NCI-H2107 (cell line): Measurements from ENCODE around the gene SMARCA1.
"Not testable (repeated sequence)": the region's sequence is repeated elsewhere in the genome, so short reads cannot be mapped to it uniquely, and the experiment has no call there.

Source experiments
- DNase-seq: peaks from one replicate; lab custom pipeline; 2025; lab: John Stamatoyannopoulos, UW

Gene SMARCA1

GRCh38 chrX:129523079-129523911, at the start of gene SMARCA1:
TSS of gene SMARCA1 (minus strand) at chrX:129523490. CDS start at chrX:129523370, 120 bp downstream.
- DNase-seq: no peak

- DNase-seq: no peak
Measured at GRCh38 chrX:129572422-129572821, 49.1 kb upstream of the SMARCA1 start.

- no peak for DNase-seq
Measured at GRCh38 chrX:129568349-129568748, 45.1 kb upstream of the SMARCA1 start.

GRCh38 chrX:129566073-129566472, 42.8 kb upstream of the SMARCA1 start:
- no peak for DNase-seq

- no peak for DNase-seq
Measured at GRCh38 chrX:129565046-129565650, 41.9 kb upstream of the SMARCA1 start.

- DNase-seq: not testable (repeated sequence)
Measured at GRCh38 chrX:129564345-129564744, 41.1 kb upstream of the SMARCA1 start.

- no peak for DNase-seq
Measured at GRCh38 chrX:129561453-129561852, 38.2 kb upstream of the SMARCA1 start.

GRCh38 chrX:129559783-129560182, 36.5 kb upstream of the SMARCA1 start:
- no peak for DNase-seq

- DNase-seq: no peak
Measured at GRCh38 chrX:129557844-129558480, 34.7 kb upstream of the SMARCA1 start.

- no peak for DNase-seq
Measured at GRCh38 chrX:129556806-129557315, 33.6 kb upstream of the SMARCA1 start.

GRCh38 chrX:129554816-129555215, 31.5 kb upstream of the SMARCA1 start:
- DNase-seq: not testable (repeated sequence)

GRCh38 chrX:129553619-129554288, 30.5 kb upstream of the SMARCA1 start:
- DNase-seq: no peak

GRCh38 chrX:129549124-129549523, 25.8 kb upstream of the SMARCA1 start:
- no peak for DNase-seq

GRCh38 chrX:129545408-129545807, 22.1 kb upstream of the SMARCA1 start:
- DNase-seq: no peak

GRCh38 chrX:129544780-129545179, 21.5 kb upstream of the SMARCA1 start:
- DNase-seq: no peak

- DNase-seq: no peak
Measured at GRCh38 chrX:129540722-129541184, 17.5 kb upstream of the SMARCA1 start.

- DNase-seq: peak; percentile 71
Measured at GRCh38 chrX:129540068-129540653, 16.9 kb upstream of the SMARCA1 start, which contains the start of gene OCRL. TSS of gene OCRL (plus strand) at chrX:129540259. CDS start at chrX:129540440, 181 bp downstream.

GRCh38 chrX:129534816-129535578, 11.7 kb upstream of the SMARCA1 start:
- no peak for DNase-seq

GRCh38 chrX:129531132-129531531, 7.8 kb upstream of the SMARCA1 start:
- DNase-seq: no peak

- no peak for DNase-seq
Measured at GRCh38 chrX:129530410-129530809, 7.1 kb upstream of the SMARCA1 start.
